Ovary (tissue), 3 donors: ENCODE measurements around the gene ANKLE2.

ENCODE experiments used
- CTCF ChIP-seq, 3 donors: fragments of 450-650 bp in 2 of 3; fragments of 200-600 bp in 1 of 3; IDR thresholded peaks; one replicate each; pipeline versions ENCODE4 v1.5.1 to v1.8.0; 2016 to 2022; ENCODE audit warnings: antibody characterized with exemption in 3 of 3, mild to moderate bottlenecking in 1 of 3
- POLR2A ChIP-seq: fragments of 450-650 bp; IDR thresholded peaks from one replicate; pipeline ENCODE4 v1.6.1; 2017; ENCODE audit warnings: antibody characterized with exemption, mild to moderate bottlenecking, moderate library complexity
- donor health status: DM: no; HTN: no; CAD: no.

GRCh38 chr12:132731574-132731973, 30.1 kb downstream of the ANKLE2 start:
- no peak for TF ChIP-seq POLR2A
- TF ChIP-seq CTCF (IDR thresholded peaks at IDR 0.05) = no peak
